DND-41 (cell line): ENCODE results near the gene LYZ.
A peak's percentile ranks its signal among the peaks of the same experiment; 100 is the strongest.

ENCODE experiments used
- ATAC-seq: fragments of 200-7000 bp; cut with Tn5 transposase; 3 replicates; pipeline ENCODE4 v1.9.1; 2021; ENCODE audit warnings: low read depth; ENCODE audit not compliant: insufficient read depth
- DNase-seq: peaks from one replicate; pipeline ENCODE4 v3.0.0-alpha.2; 2020
- H2AFZ ChIP-seq: 2 replicates; pipeline ENCODE4 v1.6.0; 2012; ENCODE audit warnings: low read depth, low read length
- H3K27ac ChIP-seq: 2 replicates; pipeline ENCODE4 v1.5.1; 2012; ENCODE audit warnings: low read length, inconsistent platforms
- H3K27me3 ChIP-seq: fragments of 200-600 bp; sonication (generic); 2 replicates; pipeline ENCODE4 v1.6.0; 2012; ENCODE audit warnings: low read length, mild to moderate bottlenecking, inconsistent platforms; ENCODE audit not compliant: insufficient read depth, poor library complexity
- H3K36me3 ChIP-seq: 2 replicates; pipeline ENCODE4 v1.5.1; 2012; ENCODE audit warnings: low read length, inconsistent platforms; ENCODE audit not compliant: insufficient read depth
- H3K4me1 ChIP-seq: 2 replicates; pipeline ENCODE4 v1.5.1; 2012; ENCODE audit warnings: mild to moderate bottlenecking, low read length; ENCODE audit not compliant: insufficient read depth
- H3K4me2 ChIP-seq: 2 replicates; pipeline ENCODE4 v1.6.0; 2012; ENCODE audit warnings: mild to moderate bottlenecking, moderate library complexity, low read length, inconsistent platforms; ENCODE audit not compliant: insufficient read depth
- H3K4me3 ChIP-seq, 2 experiments: fragments of 200-600 bp in 1 of 2; shearing (Covaris generic) in 1 of 2; 2 replicates each; pipeline ENCODE4 v1.5.1; 2012 to 2016; ENCODE audit warnings: inconsistent platforms in 2 of 2, low read length in 2 of 2, mild to moderate bottlenecking in 2 of 2, low read depth in 1 of 2, moderate library complexity in 1 of 2
- H3K79me2 ChIP-seq: 2 replicates; pipeline ENCODE4 v1.6.0; 2012; ENCODE audit warnings: low read length, inconsistent platforms; ENCODE audit not compliant: insufficient read depth
- H3K9ac ChIP-seq: 2 replicates; pipeline ENCODE4 v1.6.0; 2012; ENCODE audit warnings: low read depth, mild to moderate bottlenecking, inconsistent platforms, low read length, moderate library complexity
- H3K9me3 ChIP-seq: 2 replicates; pipeline ENCODE4 v1.5.1; 2012; ENCODE audit warnings: low read length, moderate library complexity, mild to moderate bottlenecking, inconsistent platforms; ENCODE audit not compliant: insufficient read depth, severe bottlenecking
- H4K20me1 ChIP-seq: 2 replicates; pipeline ENCODE4 v1.6.0; 2012; ENCODE audit warnings: low read length; ENCODE audit not compliant: insufficient read depth
- EZH2 ChIP-seq: IDR thresholded peaks from 3 replicates; pipeline ENCODE4 v1.6.1; 2012; ENCODE audit warnings: borderline replicate concordance, low read depth, mild to moderate bottlenecking, moderate library complexity, low read length, inconsistent platforms; ENCODE audit not compliant: severe bottlenecking
- TF ChIP-seq, protein P1 (sequence below): IDR thresholded peaks from 2 replicates; pipeline ENCODE4 v1.5.1; 2012; ENCODE audit warnings: borderline replicate concordance, low read length, moderate library complexity, mild to moderate bottlenecking; ENCODE audit not compliant: poor library complexity, severe bottlenecking; ENCODE audit errors: extremely low read depth

Gene LYZ

DNA sequence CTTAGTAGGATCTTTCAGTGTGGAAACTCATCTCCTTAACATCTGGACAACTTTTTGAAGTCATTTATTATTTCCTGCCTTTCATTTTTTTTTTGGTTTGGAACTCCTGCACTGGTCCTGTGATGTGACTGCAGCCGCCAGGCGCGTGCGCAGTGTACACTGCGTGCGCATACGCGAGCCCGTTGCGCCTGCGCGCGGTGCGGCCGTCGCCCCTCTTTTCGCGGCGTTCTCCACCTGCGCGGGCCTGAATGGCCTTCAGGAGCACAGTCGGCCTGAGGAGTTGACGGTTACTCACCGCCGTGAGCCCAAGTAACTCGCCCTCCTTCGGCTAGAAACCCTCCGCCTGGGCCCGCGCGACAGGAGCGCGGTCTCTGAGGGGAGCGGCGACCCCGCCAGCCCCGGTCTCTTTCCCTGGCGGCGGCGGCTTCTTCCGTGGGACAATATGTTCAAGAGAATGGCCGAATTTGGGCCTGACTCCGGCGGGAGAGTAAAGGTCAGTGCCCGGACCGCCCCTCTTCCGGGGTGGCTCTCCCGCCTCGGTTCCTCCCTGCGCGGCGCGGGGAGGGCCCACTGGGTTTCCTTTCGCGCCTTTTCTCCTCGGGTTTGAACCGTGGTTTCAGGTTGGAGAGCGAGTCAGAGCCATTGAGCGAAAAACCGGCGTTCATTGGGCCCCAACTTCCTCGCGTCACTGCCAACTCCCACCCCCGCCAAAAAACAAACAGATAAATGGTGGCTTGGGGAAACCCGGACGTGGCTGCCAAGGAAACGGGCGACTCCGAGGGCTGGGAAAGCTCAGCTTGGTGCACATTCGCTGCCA, 11.6 kb downstream of the LYZ start, which contains the start of gene YEATS4:
Gene YEATS4 (plus strand): TSS at position 213 of the 817 bp plus-strand sequence. CDS start 230 bp downstream, at position 443.
- no peak for TF ChIP-seq EZH2
- TF ChIP-seq, protein P1, sequence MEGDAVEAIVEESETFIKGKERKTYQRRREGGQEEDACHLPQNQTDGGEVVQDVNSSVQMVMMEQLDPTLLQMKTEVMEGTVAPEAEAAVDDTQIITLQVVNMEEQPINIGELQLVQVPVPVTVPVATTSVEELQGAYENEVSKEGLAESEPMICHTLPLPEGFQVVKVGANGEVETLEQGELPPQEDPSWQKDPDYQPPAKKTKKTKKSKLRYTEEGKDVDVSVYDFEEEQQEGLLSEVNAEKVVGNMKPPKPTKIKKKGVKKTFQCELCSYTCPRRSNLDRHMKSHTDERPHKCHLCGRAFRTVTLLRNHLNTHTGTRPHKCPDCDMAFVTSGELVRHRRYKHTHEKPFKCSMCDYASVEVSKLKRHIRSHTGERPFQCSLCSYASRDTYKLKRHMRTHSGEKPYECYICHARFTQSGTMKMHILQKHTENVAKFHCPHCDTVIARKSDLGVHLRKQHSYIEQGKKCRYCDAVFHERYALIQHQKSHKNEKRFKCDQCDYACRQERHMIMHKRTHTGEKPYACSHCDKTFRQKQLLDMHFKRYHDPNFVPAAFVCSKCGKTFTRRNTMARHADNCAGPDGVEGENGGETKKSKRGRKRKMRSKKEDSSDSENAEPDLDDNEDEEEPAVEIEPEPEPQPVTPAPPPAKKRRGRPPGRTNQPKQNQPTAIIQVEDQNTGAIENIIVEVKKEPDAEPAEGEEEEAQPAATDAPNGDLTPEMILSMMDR = no peak
- Histone ChIP-seq H3K36me3 (peaks cover 31% of the 10 kb centered on the region), H3K4me1 (peaks cover 47% of the 10 kb centered on the region), H4K20me1 (peaks cover 8% of the 10 kb centered on the region), H3K4me3 (peak within 1 kb of the TSS; percentile 31 to 65), H3K9ac (peak within 1 kb of the TSS; percentile 97), H2AFZ (peak within 1 kb of the TSS; percentile 89), H3K9me3 (no peaks in the 10 kb centered on the region), H3K27me3 (no peaks in the 10 kb centered on the region), H3K4me2 (peak within 1 kb of the TSS; percentile 73), H3K79me2 (peaks cover 45% of the 10 kb centered on the region), H3K27ac (peak within 1 kb of the TSS; percentile 98)
- ATAC-seq (peak; percentile 84), DNase-seq (peak; percentile 93)

DNA sequence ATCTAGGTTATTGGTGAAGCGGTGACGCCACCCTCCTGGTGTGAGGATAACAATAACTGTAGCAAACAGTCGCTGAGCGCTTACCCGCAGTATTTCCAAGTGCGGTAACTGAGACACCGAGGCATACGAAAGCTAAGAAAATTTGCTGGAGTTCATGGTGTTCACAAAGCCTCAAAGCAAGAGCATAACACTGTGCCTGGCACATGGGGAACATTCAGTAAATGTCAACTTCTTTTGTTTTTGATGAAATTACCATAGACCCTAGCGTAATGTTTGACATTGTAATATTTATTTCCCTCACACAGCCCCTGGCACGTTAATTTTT, 12.1 kb downstream of the LYZ start:
- TF ChIP-seq, protein P1 = no peak
- no peak for TF ChIP-seq EZH2
- Histone ChIP-seq H3K4me2 (peak overlapping the region; percentile 73), H4K20me1 (peaks cover 8% of the 10 kb centered on the region), H3K27ac (peak overlapping the region; percentile 98), H3K27me3 (no peaks in the 10 kb centered on the region), H3K9me3 (no peaks in the 10 kb centered on the region), H3K4me1 (peaks cover 49% of the 10 kb centered on the region), H3K79me2 (peaks cover 51% of the 10 kb centered on the region), H2AFZ (peak overlapping the region; percentile 89), H3K9ac (peak overlapping the region; percentile 97), H3K36me3 (peaks cover 36% of the 10 kb centered on the region), H3K4me3 (peak overlapping the region; percentile 31 to 65)
- ATAC-seq (no peak), DNase-seq (no peak)

DNA sequence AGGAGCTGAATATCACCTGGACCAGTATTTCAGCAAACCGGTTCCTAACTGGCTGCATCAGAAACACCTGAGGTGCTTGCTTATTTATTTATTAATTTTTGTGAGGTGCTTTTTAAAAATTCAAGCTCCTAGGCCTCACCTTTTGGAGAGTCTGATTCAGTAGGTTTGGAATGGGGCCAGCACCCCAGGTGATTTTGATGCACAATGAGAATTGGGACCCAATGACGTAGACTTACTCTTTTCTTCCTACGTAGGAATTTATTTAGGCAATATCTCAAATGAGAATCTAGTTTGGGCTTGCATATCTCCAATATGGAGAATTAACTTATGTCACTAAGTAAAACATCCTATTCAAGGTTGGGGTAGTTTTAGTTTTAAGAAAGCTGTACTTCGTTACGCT, 18.6 kb downstream of the LYZ start:
- Histone ChIP-seq H3K4me3 (no peak overlapping the region), H3K79me2 (peaks cover 97% of the 10 kb centered on the region), H3K9me3 (no peaks in the 10 kb centered on the region), H3K4me2 (no peak overlapping the region), H3K27ac (no peak overlapping the region), H3K9ac (no peak overlapping the region), H4K20me1 (peaks cover 19% of the 10 kb centered on the region; the same call in 1 of the 2 replicates), H3K36me3 (peaks cover 90% of the 10 kb centered on the region), H2AFZ (no peak overlapping the region), H3K4me1 (peaks cover 20% of the 10 kb centered on the region), H3K27me3 (no peaks in the 10 kb centered on the region)
- ATAC-seq = no peak
- no peak for DNase-seq
- no peak for TF ChIP-seq EZH2
- TF ChIP-seq, protein P1 = no peak
